ENCODE results near the gene FMN1.

The FMN1 gene

GRCh38 chr15:32905481-32905880, 289.0 kb downstream of the FMN1 start:
- TF ChIP-seq, protein P1, sequence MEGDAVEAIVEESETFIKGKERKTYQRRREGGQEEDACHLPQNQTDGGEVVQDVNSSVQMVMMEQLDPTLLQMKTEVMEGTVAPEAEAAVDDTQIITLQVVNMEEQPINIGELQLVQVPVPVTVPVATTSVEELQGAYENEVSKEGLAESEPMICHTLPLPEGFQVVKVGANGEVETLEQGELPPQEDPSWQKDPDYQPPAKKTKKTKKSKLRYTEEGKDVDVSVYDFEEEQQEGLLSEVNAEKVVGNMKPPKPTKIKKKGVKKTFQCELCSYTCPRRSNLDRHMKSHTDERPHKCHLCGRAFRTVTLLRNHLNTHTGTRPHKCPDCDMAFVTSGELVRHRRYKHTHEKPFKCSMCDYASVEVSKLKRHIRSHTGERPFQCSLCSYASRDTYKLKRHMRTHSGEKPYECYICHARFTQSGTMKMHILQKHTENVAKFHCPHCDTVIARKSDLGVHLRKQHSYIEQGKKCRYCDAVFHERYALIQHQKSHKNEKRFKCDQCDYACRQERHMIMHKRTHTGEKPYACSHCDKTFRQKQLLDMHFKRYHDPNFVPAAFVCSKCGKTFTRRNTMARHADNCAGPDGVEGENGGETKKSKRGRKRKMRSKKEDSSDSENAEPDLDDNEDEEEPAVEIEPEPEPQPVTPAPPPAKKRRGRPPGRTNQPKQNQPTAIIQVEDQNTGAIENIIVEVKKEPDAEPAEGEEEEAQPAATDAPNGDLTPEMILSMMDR (IDR thresholded peaks at IDR 0.05; ENCODE audit: control insufficient read depth, insufficient read depth, low read depth, low read length, missing control alignments), result no peak
- DNase-seq (ENCODE audit: low read depth), result peak; percentile 41
- no peak overlapping the region for H3K4me3 ChIP-seq (ENCODE audit: control insufficient read depth, low read depth, low read length)

- TF ChIP-seq, protein P1 (IDR thresholded peaks at IDR 0.05; ENCODE audit: control insufficient read depth, insufficient read depth, low read depth, low read length, missing control alignments), result no peak
- no peak for DNase-seq (ENCODE audit: low read depth)
- no peak overlapping the region for H3K4me3 ChIP-seq (ENCODE audit: control insufficient read depth, low read depth, low read length)
These were observed 290.1 kb downstream of the FMN1 start for GRCh38 chr15:32904448-32904847.

DNA sequence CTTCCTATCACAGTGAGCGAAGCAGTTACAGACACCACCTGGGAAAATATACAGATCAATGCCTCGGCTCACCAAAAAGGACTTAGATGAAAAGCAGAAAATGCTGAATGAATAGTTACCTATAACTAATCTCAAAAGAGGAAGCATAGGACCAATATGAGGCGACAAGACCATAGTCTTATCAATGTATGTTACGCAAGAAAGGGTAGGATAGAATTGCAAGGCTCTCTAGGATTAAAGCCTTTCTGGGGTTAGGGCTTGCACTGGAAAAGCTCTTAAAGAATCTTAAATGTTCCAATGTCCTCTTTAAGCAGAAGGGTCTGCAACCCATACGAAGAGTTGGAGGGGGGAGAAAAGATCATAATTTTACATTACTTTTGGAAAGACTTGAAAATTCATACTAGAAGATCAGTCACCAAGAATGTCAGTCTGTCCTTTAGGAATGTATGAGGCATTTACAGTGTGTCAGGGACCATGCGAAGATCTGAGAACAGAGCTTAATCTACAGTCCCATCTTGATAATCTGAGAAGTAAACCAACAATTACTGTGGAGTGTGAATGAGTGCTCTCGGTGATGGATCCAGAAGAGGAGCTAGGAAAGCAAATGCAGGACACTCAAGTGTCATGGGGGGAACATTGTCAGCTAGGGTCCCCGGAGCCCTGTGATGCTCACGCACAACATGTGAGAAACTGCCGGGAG, 290.8 kb downstream of the FMN1 start:
- DNase-seq (ENCODE audit: low read depth), result no peak
- TF ChIP-seq, protein P1 (IDR thresholded peaks at IDR 0.05; ENCODE audit: control insufficient read depth, insufficient read depth, low read depth, low read length, missing control alignments), result no peak
- no peak overlapping the region for H3K4me3 ChIP-seq (ENCODE audit: control insufficient read depth, low read depth, low read length)

- TF ChIP-seq, protein P1 (IDR thresholded peaks at IDR 0.05; ENCODE audit: control insufficient read depth, insufficient read depth, low read depth, low read length, missing control alignments), result no peak
- no peak for DNase-seq (ENCODE audit: low read depth)
- no peak overlapping the region for H3K4me3 ChIP-seq (ENCODE audit: control insufficient read depth, low read depth, low read length)
These were observed 292.5 kb downstream of the FMN1 start for GRCh38 chr15:32901995-32902394.

DNA sequence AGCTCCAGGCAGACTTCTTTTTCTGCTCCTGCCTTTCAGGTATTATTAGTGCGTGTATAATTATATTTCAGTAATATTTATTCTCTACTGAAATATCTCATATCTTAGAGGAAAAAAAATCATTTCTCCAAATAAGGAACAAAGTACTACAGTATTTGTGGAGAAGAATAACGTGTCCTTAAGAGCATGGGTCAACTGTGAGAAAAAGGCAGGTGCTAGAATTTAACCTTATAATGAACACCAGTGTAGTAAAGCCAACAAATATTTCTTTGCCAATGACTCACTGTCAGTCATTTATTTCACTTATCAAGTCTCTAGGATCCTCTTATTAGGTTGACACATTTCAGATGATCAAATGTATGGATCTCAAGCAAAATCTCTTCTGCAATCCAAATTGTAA, 293.3 kb downstream of the FMN1 start:
- DNase-seq (ENCODE audit: low read depth), result no peak
- H3K4me3 ChIP-seq (ENCODE audit: control insufficient read depth, low read depth, low read length), result no peak overlapping the region

GRCh38 chr15:32899126-32899596, 295.4 kb downstream of the FMN1 start:
- TF ChIP-seq, protein P1 (IDR thresholded peaks at IDR 0.05; ENCODE audit: control insufficient read depth, insufficient read depth, low read depth, low read length, missing control alignments), result no peak
- H3K4me3 ChIP-seq (ENCODE audit: control insufficient read depth, low read depth, low read length), result no peak overlapping the region
- DNase-seq (ENCODE audit: low read depth), result no peak

More for the DNA sequence above, 293.3 kb downstream of the FMN1 start:
- TF ChIP-seq, protein P1 (IDR thresholded peaks at IDR 0.05; ENCODE audit: control insufficient read depth, insufficient read depth, low read depth, low read length, missing control alignments), result no peak

Data from AG09309 (cell line).